Upper lobe of right lung (tissue), 1 donor: ENCODE data around the gene TEAD1. TPM values are rescaled to one million over a fixed set of nuclear protein-coding genes. Genes with fewer than 3 reads are reported as not detected.

Source experiments
- ATAC-seq: fragments of 200-7000 bp; cut with Tn5 transposase; one replicate; pipeline ENCODE4 v1.9.1; 2020; ENCODE audit warnings: mild to moderate bottlenecking, moderate library complexity
- DNase-seq: peaks from one replicate; pipeline ENCODE4 v3.0.0-alpha.2; 2020
- H3K27ac ChIP-seq: fragments of 200-600 bp; one replicate; pipeline ENCODE4 v1.8.0; 2022
- H3K27me3 ChIP-seq: fragments of 200-600 bp; one replicate; pipeline ENCODE4 v1.8.0; 2022; ENCODE audit warnings: mild to moderate bottlenecking
- H3K36me3 ChIP-seq: fragments of 200-600 bp; one replicate; pipeline ENCODE4 v1.8.0; 2022
- H3K4me1 ChIP-seq: fragments of 200-600 bp; one replicate; pipeline ENCODE4 v1.8.0; 2022
- H3K4me3 ChIP-seq: fragments of 200-600 bp; one replicate; pipeline ENCODE4 v1.8.0; 2022; ENCODE audit warnings: mild to moderate bottlenecking
- H3K9me3 ChIP-seq: fragments of 200-600 bp; one replicate; pipeline ENCODE4 v1.8.0; 2022
- CTCF ChIP-seq: fragments of 200-600 bp; IDR thresholded peaks from one replicate; pipeline ENCODE4 v1.8.0; 2022; ENCODE audit warnings: antibody characterized with exemption
- intact Hi-C: fragments of 100-400 bp; cut with DNase I; formaldehyde crosslinking; loops from one replicate; pipeline ENCODE4 v1.11.0; 2022
- total RNA-seq: library from RNA; stranded (reverse); fragmentation: NEBNext Ultra II Directional; extraction: Animal tissue kit (Norgen Biotek cat#: 25700); gene quantifications from one replicate; pipeline ENCODE4 v1.2.1, GENCODE V29; 2021
- donor health status: DM: no; HTN: yes; CAD: no; lungs with severe emphysema.

Gene TEAD1
- total RNA-seq, 1 donor from 2014 or later, result 72.3 TPM

GRCh38 chr11:12924650-12925049 is 250.4 kb downstream of the TEAD1 start:
- Histone ChIP-seq H3K9me3 (no peaks in the 10 kb centered on the region), H3K4me1 (no peaks in the 10 kb centered on the region), H3K27ac (no peak overlapping the region), H3K36me3 (no peaks in the 10 kb centered on the region), H3K27me3 (no peaks in the 10 kb centered on the region), H3K4me3 (no peak overlapping the region)
- ATAC-seq, result no peak
- intact Hi-C loops, result no loop called here
- no peak for TF ChIP-seq CTCF
- no peak for DNase-seq

GRCh38 chr11:12925520-12925919 is 251.3 kb downstream of the TEAD1 start:
- no peak for TF ChIP-seq CTCF
- Histone ChIP-seq H3K27me3 (no peaks in the 10 kb centered on the region), H3K4me1 (no peaks in the 10 kb centered on the region), H3K4me3 (no peak overlapping the region), H3K9me3 (no peaks in the 10 kb centered on the region), H3K36me3 (peaks cover 5% of the 10 kb centered on the region), H3K27ac (no peak overlapping the region)
- ATAC-seq, result no peak
- no peak for DNase-seq
- intact Hi-C loops, result no loop called here

- no peak for TF ChIP-seq CTCF
- ATAC-seq (no peak), DNase-seq (no peak)
- peaks cover 15% of the 10 kb centered on the region for H3K36me3 ChIP-seq
- H3K9me3 ChIP-seq, result no peaks in the 10 kb centered on the region
- H3K27me3 ChIP-seq, result no peaks in the 10 kb centered on the region
- no peak overlapping the region for H3K27ac ChIP-seq
- intact Hi-C loops, result no loop called here
- no peaks in the 10 kb centered on the region for H3K4me1 ChIP-seq
- no peak overlapping the region for H3K4me3 ChIP-seq
Measured at GRCh38 chr11:12927221-12927620, 253.0 kb downstream of the TEAD1 start.

GRCh38 chr11:12927886-12928285 is 253.7 kb downstream of the TEAD1 start:
- DNase-seq, result no peak

GRCh38 chr11:12930850-12931249 is 256.6 kb downstream of the TEAD1 start:
- no peak for DNase-seq
- no peak overlapping the region for H3K27ac ChIP-seq
- intact Hi-C loops, result no loop called here
- no peaks in the 10 kb centered on the region for H3K4me1 ChIP-seq
- H3K4me3 ChIP-seq, result no peak overlapping the region
- H3K9me3 ChIP-seq, result no peaks in the 10 kb centered on the region
- peaks cover 15% of the 10 kb centered on the region for H3K36me3 ChIP-seq
- H3K27me3 ChIP-seq, result no peaks in the 10 kb centered on the region
- ATAC-seq, result no peak
- no peak for TF ChIP-seq CTCF

More at GRCh38 chr11:12927886-12928285, 253.7 kb downstream of the TEAD1 start:
- H3K36me3 ChIP-seq, result peaks cover 15% of the 10 kb centered on the region
- no peak overlapping the region for H3K27ac ChIP-seq
- no peak for ATAC-seq
- H3K27me3 ChIP-seq, result no peaks in the 10 kb centered on the region
- no peak for TF ChIP-seq CTCF
- H3K9me3 ChIP-seq, result no peaks in the 10 kb centered on the region
- no peaks in the 10 kb centered on the region for H3K4me1 ChIP-seq
- intact Hi-C loops, result no loop called here
- no peak overlapping the region for H3K4me3 ChIP-seq

- DNase-seq, result no peak
- H3K4me3 ChIP-seq, result no peak overlapping the region
Measured at GRCh38 chr11:12932485-12932884, 258.3 kb downstream of the TEAD1 start.

More at GRCh38 chr11:12932485-12932884, 258.3 kb downstream of the TEAD1 start:
- no peak for TF ChIP-seq CTCF
- H3K4me1 ChIP-seq, result no peaks in the 10 kb centered on the region
- peaks cover 24% of the 10 kb centered on the region for H3K36me3 ChIP-seq
- no peaks in the 10 kb centered on the region for H3K27me3 ChIP-seq
- no peaks in the 10 kb centered on the region for H3K9me3 ChIP-seq
- H3K27ac ChIP-seq, result no peak overlapping the region
- ATAC-seq, result no peak
- intact Hi-C loops, result no loop called here
